HL-60 (cell line): ENCODE measurements around the gene FN1.
"Not testable (repeated sequence)": the region's sequence is repeated elsewhere in the genome, so short reads cannot be mapped to it uniquely, and the experiment has no call there.

Experiments
- DNase-seq, 2 experiments: peaks; one replicate each; pipeline ENCODE4 v3.0.0-alpha.2; 2010 to 2020; ENCODE audit warnings: low read depth in 1 of 2, low spot score in 1 of 2
- H3K27ac ChIP-seq: fragments of 250-450 bp; sonication (Bioruptor Pico); replicated peaks from 2 replicates; pipeline ENCODE4 v1.5.1; 2020; ENCODE audit warnings: mild to moderate bottlenecking, moderate library complexity
- H3K27me3 ChIP-seq: fragments of 250-450 bp; sonication (Bioruptor Pico); 2 replicates; pipeline ENCODE4 v1.5.1; 2021; ENCODE audit warnings: mild to moderate bottlenecking, moderate library complexity; ENCODE audit not compliant: insufficient read depth, poor library complexity, severe bottlenecking
- H3K4me3 ChIP-seq: replicated peaks from 2 replicates; pipeline ENCODE4 v1.5.1; 2011; ENCODE audit warnings: mild to moderate bottlenecking, control low read depth, low read length; ENCODE audit not compliant: insufficient read depth
- CTCF ChIP-seq: IDR thresholded peaks from one replicate; pipeline ENCODE4 v1.5.1; 2011; ENCODE audit warnings: low read length, control low read depth, inconsistent platforms; ENCODE audit not compliant: insufficient read depth
- GABPA ChIP-seq: IDR thresholded peaks from 2 replicates; pipeline ENCODE4 v1.6.1; 2012; ENCODE audit warnings: low read depth
- POLR2AphosphoS5 ChIP-seq: IDR thresholded peaks from 2 replicates; pipeline ENCODE4 v1.6.1; 2012; ENCODE audit warnings: low read depth
- REST ChIP-seq: IDR thresholded peaks from 2 replicates; pipeline ENCODE4 v1.6.1; 2012; ENCODE audit warnings: low read depth; ENCODE audit not compliant: insufficient replicate concordance
- SPI1 ChIP-seq: IDR thresholded peaks from 2 replicates; pipeline ENCODE4 v1.6.1; 2012; ENCODE audit warnings: low read depth, mild to moderate bottlenecking, borderline replicate concordance

The FN1 gene

GRCh38 chr2:215361211-215361875 is 74.5 kb downstream of the FN1 start:
- H3K4me3 ChIP-seq, result no peak overlapping the region
- no peak overlapping the region for H3K27ac ChIP-seq
- no peak for DNase-seq
- TF ChIP-seq REST (no peak), CTCF (no peak), SPI1 (no peak), POLR2AphosphoS5 (no peak)
- no peaks in the 10 kb centered on the region for H3K27me3 ChIP-seq

- Histone ChIP-seq H3K27ac (no peak overlapping the region), H3K27me3 (no peaks in the 10 kb centered on the region), H3K4me3 (no peak overlapping the region)
- no peak for TF ChIP-seq SPI1
- TF ChIP-seq CTCF, result no peak
- no peak for TF ChIP-seq GABPA
- TF ChIP-seq POLR2AphosphoS5, result no peak
- TF ChIP-seq REST, result no peak
- DNase-seq, result no peak
These were observed 75.3 kb downstream of the FN1 start for GRCh38 chr2:215360596-215360995.

GRCh38 chr2:215360059-215360458 is 75.8 kb downstream of the FN1 start:
- not testable (repeated sequence) for H3K27ac ChIP-seq, DNase-seq, H3K27me3 ChIP-seq, H3K4me3 ChIP-seq

- Histone ChIP-seq H3K4me3 (no peak overlapping the region), H3K27me3 (no peaks in the 10 kb centered on the region), H3K27ac (no peak overlapping the region)
- no peak for DNase-seq
- TF ChIP-seq SPI1 (no peak), CTCF (no peak), REST (no peak), GABPA (no peak)
These were observed 76.3 kb downstream of the FN1 start for GRCh38 chr2:215359576-215359922.
